Mucosa of rectum (tissue), 2 donors: ENCODE data around the gene DYRK4.

Experiments
- H3K27ac ChIP-seq, 2 donors: one replicate each; pipeline ENCODE4 v1.7.0; 2013; ENCODE audit warnings: inconsistent platforms in 2 of 2, low read depth in 2 of 2, low read length in 2 of 2
- H3K27me3 ChIP-seq, 2 donors: one replicate each; pipeline ENCODE4 v1.7.0; 2013; ENCODE audit warnings: low read length in 2 of 2; ENCODE audit not compliant: control insufficient read depth in 2 of 2, insufficient read depth in 2 of 2
- H3K36me3 ChIP-seq, 2 donors: one replicate each; pipeline ENCODE4 v1.7.0; 2013; ENCODE audit warnings: low read length in 2 of 2; ENCODE audit not compliant: control insufficient read depth in 2 of 2, insufficient read depth in 2 of 2
- H3K4me1 ChIP-seq, 2 donors: one replicate each; pipeline ENCODE4 v1.7.0; 2013; ENCODE audit warnings: low read length in 2 of 2, mild to moderate bottlenecking in 1 of 2; ENCODE audit not compliant: control insufficient read depth in 2 of 2, insufficient read depth in 2 of 2
- H3K4me3 ChIP-seq, 2 donors: one replicate each; pipeline ENCODE4 v1.7.0; 2013; ENCODE audit warnings: low read length in 2 of 2
- H3K9ac ChIP-seq, 2 donors: one replicate each; pipeline ENCODE4 v1.7.0; 2013; ENCODE audit warnings: low read length in 2 of 2, low read depth in 1 of 2, mild to moderate bottlenecking in 1 of 2
- H3K9me3 ChIP-seq, 2 donors: one replicate each; pipeline ENCODE4 v1.7.0; 2013; ENCODE audit warnings: low read length in 2 of 2; ENCODE audit not compliant: control insufficient read depth in 2 of 2
- donor health status: healthy.
- donor health status: Normal muscosa, but diverticular disease.

DYRK4 gene

GRCh38 chr12:4648104-4648500, 86.1 kb downstream of the DYRK4 start:
- H3K4me1 ChIP-seq = peaks cover 8 to 15% of the 10 kb centered on the region in 2 donors
- peak overlapping the region; percentile 82 to 84 for H3K27ac ChIP-seq
- H3K4me3 ChIP-seq = peak overlapping the region; percentile 81 to 94
- no peaks in the 10 kb centered on the region for H3K36me3 ChIP-seq
- H3K9ac ChIP-seq = peak overlapping the region; percentile 73 to 82
- no peaks in the 10 kb centered on the region for H3K9me3 ChIP-seq
- H3K27me3 ChIP-seq = no peaks in the 10 kb centered on the region

GRCh38 chr12:4648501-4649357, 86.7 kb downstream of the DYRK4 start, which contains the start of the genes AKAP3 and NDUFA9:
Gene AKAP3, minus strand, starts transcription at chr12:4649051. Its CDS starts 10,855 bp downstream, at chr12:4638196.
Gene NDUFA9, plus strand, starts transcription at chr12:4649114. Its CDS starts 13 bp downstream, at chr12:4649127.
- Histone ChIP-seq H3K4me3 (peak within 1 kb of the TSS; percentile 81 to 94), H3K4me1 (peaks cover 8 to 15% of the 10 kb centered on the region in 2 donors), H3K9ac (peak within 1 kb of the TSS; percentile 73 to 82), H3K9me3 (no peaks in the 10 kb centered on the region), H3K27me3 (no peaks in the 10 kb centered on the region), H3K36me3 (no peaks in the 10 kb centered on the region), H3K27ac (peak within 1 kb of the TSS; percentile 82 to 84)

- peaks cover 8 to 15% of the 10 kb centered on the region in 2 donors for H3K4me1 ChIP-seq
- H3K4me3 ChIP-seq = peak overlapping the region; percentile 81 to 94
- H3K27ac ChIP-seq = peak overlapping the region; percentile 82 to 84
- peaks cover 2 to 3% of the 10 kb centered on the region in 2 donors for H3K36me3 ChIP-seq
- no peaks in the 10 kb centered on the region for H3K9me3 ChIP-seq
- H3K9ac ChIP-seq = peak overlapping the region; percentile 73 to 82
- no peaks in the 10 kb centered on the region for H3K27me3 ChIP-seq
Observed at GRCh38 chr12:4649358-4649661, 87.3 kb downstream of the DYRK4 start.

- Histone ChIP-seq H3K36me3 (peaks cover 28 to 35% of the 10 kb centered on the region in 2 donors), H3K9me3 (no peaks in the 10 kb centered on the region), H3K4me3 (no peak overlapping the region), H3K27me3 (no peaks in the 10 kb centered on the region), H3K27ac (no peak overlapping the region), H3K4me1 (peaks cover 8 to 11% of the 10 kb centered on the region in 2 donors), H3K9ac (no peak overlapping the region)
Observed at GRCh38 chr12:4653257-4653656, 91.2 kb downstream of the DYRK4 start.

GRCh38 chr12:4653691-4654090, 91.7 kb downstream of the DYRK4 start:
- H3K4me3 ChIP-seq = no peak overlapping the region
- H3K36me3 ChIP-seq = peaks cover 30 to 39% of the 10 kb centered on the region in 2 donors
- no peak overlapping the region for H3K9ac ChIP-seq
- no peaks in the 10 kb centered on the region for H3K27me3 ChIP-seq
- no peak overlapping the region for H3K27ac ChIP-seq
- peaks cover 8 to 10% of the 10 kb centered on the region in 2 donors for H3K4me1 ChIP-seq
- H3K9me3 ChIP-seq = no peaks in the 10 kb centered on the region
